Heart right ventricle (tissue), 16 donors: ENCODE measurements around the gene ZNF827. TPM values are rescaled to one million over a fixed set of nuclear protein-coding genes. Genes with fewer than 3 reads are reported as not detected.

Experiments used
- ATAC-seq, 8 donors: fragments of 200-7000 bp; cut with Tn5 transposase; one replicate each; pipeline ENCODE4 v1.9.1; 2020; ENCODE audit warnings: mild to moderate bottlenecking in 8 of 8, moderate library complexity in 8 of 8, moderate number of reproducible peaks in 1 of 8
- DNase-seq, 2 donors: peaks; one replicate each; pipeline ENCODE4 v3.0.0-alpha.2; 2020
- H3K27ac ChIP-seq, 10 donors: fragments of 200-600 bp; sonication (generic) in 2 of 10; one replicate each; pipeline versions ENCODE4 v1.5.0 to v1.8.0; 2020 to 2022; ENCODE audit warnings: mild to moderate bottlenecking in 3 of 10
- H3K27me3 ChIP-seq, 7 donors: fragments of 200-600 bp; one replicate each; pipeline ENCODE4 v1.8.0; 2021 to 2022; ENCODE audit warnings: mild to moderate bottlenecking in 2 of 7
- H3K36me3 ChIP-seq, 9 donors: fragments of 200-600 bp; sonication (generic) in 1 of 9; one replicate each; pipeline versions ENCODE4 v1.5.0 to v1.8.0; 2020 to 2022; ENCODE audit warnings: mild to moderate bottlenecking in 2 of 9
- H3K4me1 ChIP-seq, 9 donors: fragments of 200-600 bp; sonication (generic) in 1 of 9; one replicate each; pipeline versions ENCODE4 v1.5.0 to v1.8.0; 2020 to 2022; ENCODE audit warnings: mild to moderate bottlenecking in 4 of 9
- H3K4me3 ChIP-seq, 10 donors: fragments of 200-600 bp; sonication (generic) in 2 of 10; one replicate each; pipeline versions ENCODE4 v1.5.0 to v1.8.0; 2020 to 2022; ENCODE audit warnings: mild to moderate bottlenecking in 7 of 10, moderate library complexity in 2 of 10
- H3K9me3 ChIP-seq, 11 donors: fragments of 200-600 bp in 10 of 11; sonication (generic) in 2 of 11; one replicate each; pipeline versions ENCODE4 v1.5.0 to v1.8.0; 2013 to 2022; ENCODE audit warnings: mild to moderate bottlenecking in 2 of 11, control low read depth in 1 of 11, moderate library complexity in 1 of 11
- CTCF ChIP-seq, 9 donors: fragments of 200-600 bp; sonication (generic) in 2 of 9; IDR thresholded peaks; one replicate each; pipeline versions ENCODE4 v1.5.0 to v1.8.0; 2021 to 2022; ENCODE audit warnings: antibody characterized with exemption in 9 of 9, mild to moderate bottlenecking in 5 of 9, moderate library complexity in 1 of 9
- WGBS, 2 donors: extraction: QIAGEN DNeasy Blood & Tissue Kit; methylation state at CpG; one replicate each; pipeline ENCODE4 v1.1.7; 2013; ENCODE audit warnings: inconsistent platforms in 1 of 2; 5-methylcytosine and 5-hydroxymethylcytosine counted together
- intact Hi-C, 10 donors: fragments of 100-400 bp; cut with DNase I; formaldehyde crosslinking; loops; one replicate each; pipeline versions ENCODE4 v1.11.1 to v1.14.2; 2022
- polyA plus RNA-seq, 2 donors: library from polyadenylated mRNA; stranded (reverse); fragments of 200-250 nt; gene quantifications; one replicate each; pipeline ENCODE4 v1.2.3, GENCODE V29; 2013
- total RNA-seq, 10 donors: library from RNA; stranded (reverse); fragmentation: NEBNext Ultra II Directional in 3 of 10; extraction: Animal tissue kit (Norgen Biotek cat#: 25700) in 3 of 10; gene quantifications; one replicate each; pipeline versions ENCODE4 v1.2.1 to v1.2.4, GENCODE V29; 2021 to 2023
- donor health status: Arrhythmogenic right ventricular cardiomyopathy.
- donor health status: ischemic (EF 13 %, LVEDD 7.1; RV severe dilation, severe dysfunction).
- donor health status: healthy with polysubstance abuse.
- donor health status: DM: no; HTN: yes; CAD: no.
- donor health status: DM: no; HTN: no; CAD: no.
- donor health status: ischemic (EF 25% LVEDD 6.9; RV normal size, moderate dysfunction).
- donor health status: ischemic (EF 25% LVEDD 5.7; RV mildly dilated, moderate dysfunction).
- donor health status: healthy.
- donor health status: DM: yes; HTN: yes; CAD: no.
- donor health status: Ischemic cardiomyopathy.
- donor health status: ischemic (EF 35%, LVEDD 5.7; RV mildly dilated, moderate dysfunction).
- donor health status: nonischemic (EF 11% LVEDD 7.7; RV severe dilation, severe dysfunction).
- donor health status: DM: yes; HTN: yes; CAD: no.
- donor health status: PGD.
- donor health status: ischemic (EF 29% LVEDD 5.4; RV normal size, mild dysfunction).
- donor health status: nonischemic (EF 23%, LVEDD 6.1; RV moderate dilation, normal function).

ZNF827 gene
- total and polyA plus RNA-seq, 12 donors = 3.8 to 33.9 (median 19.3) TPM

GRCh38 chr4:145898926-145899531 lies 39.6 kb downstream of the ZNF827 start:
- ATAC-seq (no peak), DNase-seq (no peak)
- TF ChIP-seq CTCF (IDR thresholded peaks at IDR 0.05) = no peak
- Histone ChIP-seq H3K27me3 (no peaks in the 10 kb centered on the region), H3K9me3 (no peaks in the 10 kb centered on the region), H3K4me1 (peaks cover 0 to 32% (median 19%) of the 10 kb centered on the region in 9 donors), H3K4me3 (no peak overlapping the region), H3K27ac (no peak overlapping the region), H3K36me3 (peaks cover 0 to 16% (median 0%) of the 10 kb centered on the region in 9 donors)
- intact Hi-C loops = no loop called here
- 83 to 86% methylated on average over 5 of the region's 5 CpGs for WGBS, 2 donors

GRCh38 chr4:145898466-145898865 lies 40.2 kb downstream of the ZNF827 start:
- no peak overlapping the region for H3K27ac ChIP-seq
- H3K9me3 ChIP-seq = no peaks in the 10 kb centered on the region
- no peak for TF ChIP-seq CTCF (IDR thresholded peaks at IDR 0.05)
- H3K4me3 ChIP-seq = no peak overlapping the region
- intact Hi-C loops = no loop called here
- 72 to 73% methylated on average over 7 of the region's 7 CpGs for WGBS, 2 donors
- DNase-seq (no peak), ATAC-seq (no peak)
- H3K27me3 ChIP-seq = no peaks in the 10 kb centered on the region
- H3K36me3 ChIP-seq = peaks cover 0 to 16% (median 0%) of the 10 kb centered on the region in 9 donors
- H3K4me1 ChIP-seq = peaks cover 0 to 35% (median 19%) of the 10 kb centered on the region in 9 donors

GRCh38 chr4:145895056-145895455 lies 43.6 kb downstream of the ZNF827 start:
- H3K4me3 ChIP-seq = no peak overlapping the region
- peaks cover 0 to 37% (median 17%) of the 10 kb centered on the region in 9 donors for H3K4me1 ChIP-seq
- no peak for DNase-seq
- intact Hi-C loops = no loop called here
- no peak for TF ChIP-seq CTCF (IDR thresholded peaks at IDR 0.05)
- H3K27me3 ChIP-seq = no peaks in the 10 kb centered on the region
- H3K27ac ChIP-seq = no peak overlapping the region
- no peak for ATAC-seq
- no peaks in the 10 kb centered on the region for H3K9me3 ChIP-seq
- 92 to 94% methylated on average over 3 of the region's 3 CpGs for WGBS, 2 donors
- peaks cover 0 to 16% (median 0%) of the 10 kb centered on the region in 9 donors for H3K36me3 ChIP-seq

GRCh38 chr4:145891958-145892357 lies 46.7 kb downstream of the ZNF827 start:
- ATAC-seq (no peak), DNase-seq (no peak)
- Histone ChIP-seq H3K27ac (no peak overlapping the region), H3K36me3 (peaks cover 0 to 16% (median 0%) of the 10 kb centered on the region in 9 donors), H3K27me3 (no peaks in the 10 kb centered on the region), H3K4me3 (no peak overlapping the region), H3K4me1 (peaks cover 5 to 49% (median 30%) of the 10 kb centered on the region in 9 donors), H3K9me3 (no peaks in the 10 kb centered on the region)
- no peak for TF ChIP-seq CTCF (IDR thresholded peaks at IDR 0.05)
- 91 to 93% methylated on average over 11 of the region's 11 CpGs for WGBS, 2 donors
- intact Hi-C loops = no loop called here
